ENCODE results near the gene KRT28.
"Not testable (repeated sequence)": the region's sequence is repeated elsewhere in the genome, so short reads cannot be mapped to it uniquely, and the experiment has no call there.

The KRT28 gene

DNA sequence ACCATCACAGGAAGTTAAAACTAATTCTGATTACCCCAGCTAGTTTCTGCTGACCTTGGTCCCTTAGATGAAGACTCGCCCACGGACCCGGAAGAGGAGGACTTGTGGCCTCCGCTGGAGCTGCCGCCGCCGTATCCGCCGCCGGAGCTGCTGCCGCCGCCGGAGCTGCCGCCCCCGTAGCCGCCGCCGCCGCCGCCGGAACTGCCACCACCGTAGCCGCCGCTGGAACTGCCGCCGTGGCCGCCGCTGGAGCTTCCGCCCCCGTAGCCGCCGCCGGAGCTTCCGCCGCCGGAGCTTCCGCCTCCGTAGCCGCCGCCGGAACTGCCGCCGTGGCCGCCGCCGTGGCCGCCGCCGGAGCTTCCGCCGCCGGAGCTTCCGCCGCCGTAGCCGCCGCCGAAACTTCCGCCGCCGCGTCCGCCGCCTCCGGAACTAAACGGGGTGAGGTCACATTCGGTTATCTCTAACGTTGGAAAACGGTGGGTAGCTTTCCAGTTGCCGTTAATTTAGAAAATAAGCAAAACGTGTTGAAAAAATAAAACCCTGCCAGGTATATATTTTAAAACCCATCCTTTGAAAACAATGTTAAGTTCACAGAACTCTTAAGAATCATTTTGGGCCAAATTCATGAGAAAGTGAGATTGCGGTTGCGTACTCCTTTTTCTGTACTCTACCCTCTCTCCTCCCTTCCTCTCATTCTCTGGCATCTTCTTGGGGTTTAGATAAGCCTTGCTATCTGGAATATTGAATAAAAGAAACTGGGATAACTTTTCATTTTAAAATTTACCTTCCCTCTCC is 19.2 kb upstream of the KRT28 start:
- no peak for DNase-seq (ENCODE audit: low read depth)

DNA sequence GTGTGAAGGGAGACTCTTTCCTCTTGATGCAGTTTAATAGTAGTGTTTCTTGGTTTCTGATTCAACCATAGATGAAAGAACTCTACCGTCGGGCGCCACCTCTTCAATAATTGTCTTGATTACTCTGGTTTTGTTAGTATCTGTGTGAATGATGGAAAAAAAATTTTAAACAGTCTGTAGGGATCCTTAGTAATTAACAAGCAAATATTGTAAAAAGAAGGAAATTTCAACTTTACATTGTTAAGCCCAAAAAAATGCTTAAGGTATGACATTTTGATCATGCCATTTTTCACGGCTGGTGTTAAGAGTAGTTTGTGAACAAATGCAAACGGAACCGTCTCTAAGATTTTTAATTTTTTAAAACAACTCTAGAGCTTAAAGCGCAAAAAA is 18.6 kb upstream of the KRT28 start:
- no peak for DNase-seq (ENCODE audit: low read depth)

DNA sequence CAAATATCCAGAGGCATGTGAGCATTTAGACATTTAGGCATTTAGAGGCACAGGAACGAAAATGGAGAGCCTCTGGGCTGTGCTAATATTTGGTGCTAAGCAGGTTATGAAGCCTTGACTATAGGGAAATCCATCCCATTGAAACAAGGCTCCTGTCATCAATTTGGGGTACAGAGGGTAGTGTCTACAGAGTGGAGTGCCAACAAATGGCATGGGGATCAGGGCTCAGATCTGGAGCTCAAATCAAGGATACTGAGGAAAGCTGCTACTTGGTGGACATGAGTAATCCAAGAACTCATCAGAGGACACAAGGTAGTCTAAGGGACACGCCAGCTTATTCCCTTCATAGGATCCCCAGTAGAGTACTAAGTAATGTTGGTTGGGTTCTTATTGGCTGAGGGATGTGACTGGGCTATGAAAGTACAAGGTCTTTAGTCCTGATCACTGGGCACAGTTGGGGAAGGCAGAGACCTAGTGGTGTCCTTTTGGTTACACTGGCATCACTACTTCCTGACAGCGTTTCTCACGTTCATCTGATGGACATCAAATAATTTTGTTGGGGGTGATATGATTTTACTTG is 17.4 kb upstream of the KRT28 start:
- no peak for DNase-seq (ENCODE audit: low read depth)

DNA sequence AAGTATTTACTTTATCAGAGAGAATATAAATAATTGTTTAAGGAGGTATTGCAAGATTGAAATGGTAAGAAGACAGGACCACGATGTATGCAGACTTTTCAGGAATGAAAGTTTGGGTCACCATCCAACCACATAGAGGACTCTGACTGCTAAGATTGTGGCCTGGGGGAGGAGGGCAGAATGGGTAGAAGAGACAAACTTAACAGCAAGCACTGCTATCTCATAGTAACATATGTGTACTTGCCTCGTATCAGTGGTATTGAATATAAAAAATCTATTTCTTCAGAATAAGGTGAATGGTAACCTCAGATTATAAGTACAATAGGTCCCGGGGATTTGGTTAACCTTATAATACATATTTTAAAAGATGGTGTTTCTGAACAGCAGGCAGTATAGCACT is 16.8 kb upstream of the KRT28 start:
- no peak for DNase-seq (ENCODE audit: low read depth)

DNA sequence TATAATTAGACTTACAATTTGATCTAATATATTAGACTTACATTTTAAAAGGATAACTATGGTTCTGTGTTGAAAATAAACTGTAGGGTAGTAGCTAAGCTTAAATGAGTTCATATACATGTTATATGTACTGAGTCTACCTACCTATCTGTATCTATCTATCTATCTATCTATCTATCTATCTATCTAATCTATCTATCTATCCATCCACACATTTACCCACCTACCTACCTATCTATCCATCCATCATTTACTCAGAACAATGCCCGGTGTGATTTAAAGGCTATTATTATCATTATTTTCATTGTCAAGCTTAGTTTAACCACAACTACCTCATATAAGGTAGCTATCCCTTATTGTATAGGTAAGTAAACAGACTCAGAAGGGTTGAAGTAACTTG is 15.6 kb upstream of the KRT28 start:
- no peak for DNase-seq (ENCODE audit: low read depth)

DNA sequence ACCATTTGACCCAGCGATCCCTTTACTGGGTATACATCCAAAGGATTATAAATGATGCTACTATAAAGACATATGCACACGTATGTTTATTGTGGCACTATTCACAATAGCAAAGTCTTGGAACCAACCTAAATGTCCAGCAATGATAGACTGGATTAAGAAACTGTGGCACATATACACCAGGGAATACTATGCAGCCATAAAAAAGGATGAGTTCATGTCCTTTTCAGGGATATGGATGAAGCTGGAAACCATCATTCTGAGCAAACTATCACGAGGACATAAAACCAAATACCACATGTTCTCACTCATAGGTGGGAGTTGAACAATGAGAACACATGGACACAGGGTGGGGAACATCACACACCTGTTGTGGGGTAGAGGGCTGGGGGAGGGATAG is 14.9 kb upstream of the KRT28 start:
- not testable (repeated sequence) for DNase-seq (ENCODE audit: low read depth)

DNA sequence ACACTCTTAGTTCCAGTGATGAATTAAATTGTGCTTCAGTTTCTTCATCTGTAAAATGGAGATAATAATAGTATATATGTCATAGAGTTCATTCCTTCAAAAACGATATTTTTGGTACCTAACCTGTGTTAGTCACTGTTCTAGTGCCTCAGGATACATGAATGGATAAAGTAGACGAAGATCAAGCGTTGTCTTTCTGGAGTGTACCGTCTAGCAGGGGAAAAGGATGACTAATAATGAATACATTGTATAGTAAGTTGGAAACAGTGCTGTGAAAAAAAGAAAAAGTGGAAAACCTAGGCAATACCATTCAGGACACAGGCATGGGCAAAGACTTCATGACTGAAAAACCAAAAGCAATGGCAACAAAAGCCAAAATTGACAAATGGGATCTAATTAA is 14.0 kb upstream of the KRT28 start:
- no peak for DNase-seq (ENCODE audit: low read depth)

DNA sequence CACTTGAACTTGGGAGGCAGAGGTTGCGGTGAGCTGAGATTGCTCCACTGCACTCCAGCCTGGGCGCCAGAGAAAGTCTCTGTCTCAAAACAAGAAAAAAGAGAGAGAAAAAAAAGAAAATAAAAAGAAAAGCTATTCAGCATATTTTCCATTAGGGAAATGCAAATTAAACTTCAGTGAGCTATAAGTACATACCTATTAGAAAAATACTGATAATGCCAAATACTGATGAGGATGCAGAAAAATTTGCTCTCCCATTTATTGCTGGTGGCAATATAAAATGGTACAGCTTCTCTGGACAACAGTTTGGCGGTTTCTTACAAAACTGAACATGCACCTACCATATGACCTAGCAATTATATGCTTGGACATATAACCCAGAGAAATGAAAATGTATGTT is 12.9 kb upstream of the KRT28 start:
- DNase-seq (ENCODE audit: low read depth) = no peak

DNA sequence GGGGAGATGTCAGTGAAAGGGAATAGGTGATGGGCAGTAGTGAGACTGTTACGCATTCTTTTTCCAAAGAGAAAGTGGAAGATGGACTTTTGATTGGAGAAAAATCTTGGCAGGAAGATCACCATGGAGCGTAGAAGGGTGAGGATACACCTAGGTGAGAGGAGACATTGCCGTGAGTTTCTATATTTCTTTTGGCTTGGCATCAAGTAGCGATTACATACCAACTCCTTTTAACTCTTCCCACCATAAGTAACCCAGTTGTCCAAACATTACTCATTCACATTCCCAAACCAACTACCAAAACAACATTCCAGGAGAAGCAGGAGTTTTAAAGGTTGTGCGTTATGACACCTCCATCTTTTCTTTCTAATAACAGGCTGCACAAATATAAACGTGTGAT is 10.7 kb upstream of the KRT28 start:
- peak; percentile 38 for DNase-seq (ENCODE audit: low read depth)

DNA sequence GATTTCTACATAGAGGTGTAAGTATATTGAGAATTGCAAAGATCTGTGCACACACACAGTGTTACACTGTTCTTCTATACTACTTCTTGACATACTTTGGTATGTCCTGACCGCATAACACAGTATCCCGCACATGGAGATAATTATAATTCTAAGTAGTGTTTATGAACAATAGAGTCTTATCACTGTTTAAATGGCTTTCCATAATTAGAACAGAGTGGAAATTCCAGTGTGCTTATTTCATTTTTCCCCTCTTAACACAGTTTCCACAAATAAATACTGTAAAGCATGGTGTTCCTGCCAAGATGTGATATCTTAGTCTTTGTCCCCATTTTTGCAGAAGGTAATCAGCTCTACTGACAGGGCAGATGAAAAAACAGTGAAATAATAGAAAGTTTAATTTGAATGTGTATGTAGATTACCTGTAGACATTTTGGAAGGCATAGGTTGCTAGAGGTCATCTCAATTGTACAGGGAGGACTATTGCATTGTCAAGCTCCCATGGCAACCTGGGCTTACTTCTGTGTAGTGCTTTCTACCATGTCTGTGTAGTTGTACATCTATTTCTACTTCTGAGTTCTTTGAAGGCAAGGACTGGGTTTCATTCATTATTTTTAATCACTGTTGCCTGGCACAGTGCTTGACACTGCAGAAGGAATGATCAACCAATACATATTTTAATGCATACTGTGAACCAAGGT is 10.1 kb upstream of the KRT28 start:
- no peak for DNase-seq (ENCODE audit: low read depth)

DNA sequence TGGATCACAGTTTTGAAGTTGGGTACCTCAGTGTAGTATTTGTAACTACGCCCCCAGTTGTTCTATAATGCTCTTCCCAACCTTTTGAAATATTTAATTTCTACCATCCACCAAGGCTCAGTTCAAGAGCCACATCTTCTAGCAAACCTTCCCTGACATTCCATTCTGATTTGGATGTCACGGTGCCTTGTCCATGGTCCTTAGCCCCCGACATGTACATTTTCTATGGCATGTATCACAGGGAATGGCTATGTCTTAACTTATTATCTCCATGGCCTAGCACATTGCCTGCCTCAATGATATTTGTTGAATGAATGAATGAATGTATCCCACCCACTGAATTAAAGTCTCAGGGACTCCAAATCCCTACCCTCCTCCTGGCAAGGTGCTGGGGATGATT is 6.4 kb upstream of the KRT28 start:
- no peak for DNase-seq (ENCODE audit: low read depth)

DNA sequence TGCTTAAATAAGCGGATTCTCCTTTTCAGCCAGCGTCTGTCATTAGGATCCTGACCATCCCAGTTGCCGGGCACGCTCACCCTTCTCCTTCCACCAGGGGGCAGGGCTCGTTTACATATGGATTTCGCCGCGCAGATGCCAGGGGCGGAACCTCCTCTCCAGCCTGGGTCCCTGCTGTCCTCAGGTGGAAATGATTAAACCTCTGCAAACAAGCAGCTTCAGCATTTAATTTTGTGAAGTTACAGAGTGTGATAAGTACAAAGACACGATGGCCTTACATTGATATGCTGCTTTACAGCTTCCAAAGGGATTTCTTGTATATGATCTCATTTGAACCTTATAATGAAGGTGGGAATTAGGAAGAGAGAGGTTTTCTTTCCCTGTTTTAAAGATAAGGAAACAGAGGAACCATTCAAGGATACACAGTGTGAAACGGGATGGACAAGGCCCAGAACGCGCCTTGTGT is 3.9 kb upstream of the KRT28 start:
- DNase-seq (ENCODE audit: low read depth) = peak; percentile 44

DNA sequence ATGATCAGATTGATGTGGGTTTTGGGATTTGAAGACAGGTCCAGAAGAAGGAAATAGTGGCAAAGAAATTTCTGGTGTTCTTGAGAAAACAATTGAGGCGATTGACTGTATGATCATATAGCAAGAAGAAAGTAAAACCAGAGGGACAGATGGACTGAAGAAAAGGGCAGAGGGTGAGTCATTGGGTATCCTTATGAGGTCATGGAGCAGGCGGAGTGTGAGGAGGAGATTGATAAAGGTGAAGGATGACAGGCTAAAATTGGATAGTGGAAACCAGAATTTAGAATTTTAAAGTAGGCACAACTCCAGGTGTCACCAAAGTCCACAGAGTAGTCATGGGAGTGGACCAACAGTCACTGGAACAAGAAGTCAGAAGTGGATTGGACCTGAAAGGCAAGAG is 1.4 kb upstream of the KRT28 start:
- no peak for DNase-seq (ENCODE audit: low read depth)

DNA sequence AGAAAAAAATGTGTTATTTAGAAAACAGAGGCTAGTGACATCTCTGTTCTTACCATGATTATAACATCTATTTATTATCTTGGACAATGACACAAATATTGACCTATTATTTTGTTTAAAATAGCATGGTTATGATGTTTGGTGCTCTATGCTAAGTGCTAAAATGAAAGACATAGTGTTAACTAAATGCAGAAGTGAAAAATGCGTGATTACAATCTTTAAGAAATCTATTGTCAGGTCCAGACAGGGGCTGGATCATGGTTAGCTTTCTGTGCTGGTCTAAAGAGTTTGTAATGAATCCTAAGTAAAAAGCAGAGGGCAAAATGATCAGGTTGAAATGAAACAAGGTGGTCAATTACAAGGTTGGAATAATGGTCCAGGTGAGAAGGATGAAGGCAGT is 622 bp upstream of the KRT28 start:
- DNase-seq (ENCODE audit: low read depth) = no peak

DNA sequence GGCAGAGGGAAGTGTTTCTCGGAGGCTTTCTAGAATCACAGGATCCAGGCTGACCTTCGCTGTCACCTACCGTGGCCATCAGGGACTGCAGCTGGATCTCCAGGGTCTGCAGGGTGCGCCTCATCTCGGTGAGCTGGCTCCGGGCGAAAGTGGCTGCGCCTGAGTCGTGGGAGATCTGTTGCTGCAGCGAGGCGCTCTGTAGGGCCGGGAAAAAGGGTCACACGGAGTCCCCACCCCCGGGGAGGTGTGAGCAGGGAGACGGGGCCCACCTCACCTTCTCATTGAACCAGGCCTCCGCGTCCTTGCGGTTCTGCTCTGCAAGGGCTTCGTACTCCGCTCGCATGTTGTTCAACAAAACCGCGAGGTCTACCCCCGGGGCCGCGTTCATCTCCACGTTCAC is 2.9 kb downstream of the KRT28 start:
- no peak for DNase-seq (ENCODE audit: low read depth)

DNA sequence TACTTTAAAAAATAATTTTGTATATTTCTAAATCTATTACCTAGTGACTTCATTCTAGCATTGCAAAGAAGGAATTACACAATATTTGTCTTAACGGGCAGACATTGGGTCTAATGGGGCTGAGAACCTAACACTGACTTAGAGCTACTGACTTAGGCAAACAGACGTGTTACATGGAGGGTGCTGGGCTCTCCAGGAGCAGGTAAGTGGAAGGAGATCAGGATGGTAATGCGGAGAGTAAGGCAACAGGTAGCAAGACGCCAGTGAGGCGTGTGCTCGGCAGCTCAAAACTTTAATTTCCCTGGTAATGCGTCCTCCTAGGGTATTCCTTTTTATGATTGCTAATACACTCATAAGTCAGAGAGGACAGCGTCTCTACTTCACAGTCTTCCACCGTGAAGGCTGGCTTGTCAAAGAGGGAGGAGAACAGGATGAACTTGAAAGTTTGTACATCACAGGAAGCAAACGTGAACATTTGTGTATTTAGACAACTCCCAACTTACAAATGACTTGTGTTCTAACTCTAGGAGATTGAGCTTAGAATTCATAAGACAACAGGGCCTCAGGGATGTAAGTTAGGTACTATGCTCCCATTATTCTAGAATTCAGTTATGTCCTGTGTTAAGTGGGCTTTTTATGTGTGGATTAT is 4.6 kb downstream of the KRT28 start:
- no peak for DNase-seq (ENCODE audit: low read depth)

DNA sequence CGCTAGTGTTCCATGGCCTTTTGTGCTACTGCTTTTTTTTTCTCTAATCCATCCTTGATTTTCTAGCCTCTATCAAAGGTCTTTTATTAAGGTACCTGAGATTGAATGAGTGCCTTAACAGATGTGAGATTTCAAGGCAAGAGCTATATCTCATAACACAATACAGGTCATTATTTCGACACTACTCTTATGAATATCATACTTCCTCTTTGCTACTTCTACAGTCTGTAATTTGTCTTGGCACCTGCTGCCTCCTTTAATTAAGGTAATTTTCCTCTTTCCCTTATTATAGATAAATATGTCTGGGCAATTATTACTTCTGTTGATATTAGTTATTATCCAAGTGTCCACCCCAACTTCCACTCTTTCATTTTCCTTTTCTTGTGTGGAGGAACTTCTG is 5.3 kb downstream of the KRT28 start:
- no peak for DNase-seq (ENCODE audit: low read depth)

DNA sequence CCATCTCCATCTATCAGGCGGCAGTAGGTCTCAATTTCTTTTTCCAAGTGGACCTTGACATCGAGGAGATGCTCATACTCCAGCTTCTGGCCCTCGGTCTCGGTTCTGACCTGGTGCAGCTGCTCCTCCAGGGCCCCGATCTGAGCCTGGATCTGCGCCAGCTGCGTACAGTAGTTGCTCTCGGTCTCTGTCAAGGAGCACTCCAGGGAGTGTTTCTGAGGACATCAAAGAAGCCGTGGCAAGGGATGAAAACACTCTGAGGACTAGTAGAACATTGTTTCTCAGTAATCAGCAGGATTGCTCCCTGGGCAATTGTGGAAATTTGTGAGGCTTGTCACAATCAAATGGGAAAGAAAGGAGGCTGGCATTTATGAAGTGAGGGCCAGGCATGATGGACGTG is 5.9 kb downstream of the KRT28 start:
- no peak for DNase-seq (ENCODE audit: low read depth)

DNA sequence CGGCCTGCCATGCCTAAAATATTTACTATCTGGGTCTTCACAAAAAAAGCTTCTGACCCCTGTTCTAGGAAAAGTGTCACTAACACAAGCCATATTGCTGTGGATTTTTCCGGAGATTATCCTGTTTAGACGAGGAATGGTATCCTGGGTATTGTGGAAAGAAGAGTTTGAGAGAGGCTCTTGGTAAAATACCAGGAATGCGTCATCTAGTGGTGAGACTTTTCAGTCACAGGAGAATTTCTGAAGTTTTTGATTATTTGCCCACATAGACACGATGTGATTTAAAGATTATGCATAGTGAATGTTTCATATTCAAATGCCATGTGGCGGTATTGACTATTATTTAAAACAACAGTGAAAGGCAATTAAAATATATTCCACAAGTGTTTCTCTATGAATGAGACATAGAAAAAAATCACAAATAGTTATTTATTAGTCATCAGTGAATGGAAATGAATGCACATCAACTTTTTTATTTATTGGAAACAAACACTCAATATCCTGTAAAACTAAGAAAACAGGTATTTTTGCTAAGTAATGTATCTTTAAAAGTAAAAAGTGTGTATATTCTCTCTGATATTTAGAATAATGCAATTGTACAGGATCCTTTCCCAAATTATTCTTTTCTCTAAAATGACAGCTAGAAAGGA is 7.8 kb downstream of the KRT28 start:
- DNase-seq (ENCODE audit: low read depth) = no peak

DNA sequence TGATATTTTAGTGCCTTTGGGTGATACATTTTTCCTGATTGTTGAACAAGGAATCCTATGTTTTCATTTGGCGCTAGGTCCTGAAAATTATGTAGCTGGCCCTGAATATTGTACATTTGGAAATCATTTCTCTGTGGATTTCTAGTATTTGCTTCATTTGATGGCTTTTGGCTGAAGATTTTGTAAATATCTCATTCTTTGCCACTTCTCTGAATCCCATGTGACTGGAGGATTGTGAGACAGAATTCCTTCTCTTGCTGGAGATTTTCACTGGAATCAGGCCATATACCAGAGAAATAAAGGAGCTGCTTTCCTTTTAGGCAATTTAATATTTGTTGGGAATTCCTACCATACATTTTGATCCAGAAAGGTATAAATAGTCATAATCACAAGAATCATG is 8.6 kb downstream of the KRT28 start:
- DNase-seq (ENCODE audit: low read depth) = no peak

DNA sequence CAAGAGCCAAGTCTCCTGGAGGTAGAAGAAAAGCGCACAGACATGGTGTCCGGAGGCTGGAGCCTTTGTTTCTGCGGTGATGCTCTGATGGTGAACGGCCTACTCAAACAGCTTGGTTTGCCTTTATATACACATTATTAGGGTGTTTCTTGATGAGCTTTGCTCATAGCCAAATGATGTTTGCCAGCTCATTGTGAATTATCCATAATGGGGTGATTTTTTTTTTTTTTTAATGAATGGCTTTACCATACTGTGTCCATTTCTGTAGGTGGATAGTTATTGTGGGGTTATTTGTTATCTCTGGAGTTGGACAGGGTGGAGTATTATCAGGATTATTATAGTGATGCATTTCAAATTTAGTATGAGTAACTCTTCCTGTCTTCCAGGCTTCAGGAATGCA is 17.3 kb downstream of the KRT28 start, which contains the start of gene KRT27:
Gene KRT27 (minus strand): TSS at position 101 of the 400 bp plus-strand sequence. CDS start 57 bp downstream, at position 44.
- DNase-seq (ENCODE audit: low read depth) = no peak

Measured in HS-5 (cell line).